ENCODE data around the gene ORAI2. TPM values are rescaled to one million over a fixed set of nuclear protein-coding genes. Genes with fewer than 3 reads are reported as not detected.

ORAI2 gene
- total and polyA plus RNA-seq, 10 of the 15 experiments (the other 5 are each of a cell fraction or from before 2014, with no cell fraction given): 5.8 to 111 (median 46.9) TPM

DNA sequence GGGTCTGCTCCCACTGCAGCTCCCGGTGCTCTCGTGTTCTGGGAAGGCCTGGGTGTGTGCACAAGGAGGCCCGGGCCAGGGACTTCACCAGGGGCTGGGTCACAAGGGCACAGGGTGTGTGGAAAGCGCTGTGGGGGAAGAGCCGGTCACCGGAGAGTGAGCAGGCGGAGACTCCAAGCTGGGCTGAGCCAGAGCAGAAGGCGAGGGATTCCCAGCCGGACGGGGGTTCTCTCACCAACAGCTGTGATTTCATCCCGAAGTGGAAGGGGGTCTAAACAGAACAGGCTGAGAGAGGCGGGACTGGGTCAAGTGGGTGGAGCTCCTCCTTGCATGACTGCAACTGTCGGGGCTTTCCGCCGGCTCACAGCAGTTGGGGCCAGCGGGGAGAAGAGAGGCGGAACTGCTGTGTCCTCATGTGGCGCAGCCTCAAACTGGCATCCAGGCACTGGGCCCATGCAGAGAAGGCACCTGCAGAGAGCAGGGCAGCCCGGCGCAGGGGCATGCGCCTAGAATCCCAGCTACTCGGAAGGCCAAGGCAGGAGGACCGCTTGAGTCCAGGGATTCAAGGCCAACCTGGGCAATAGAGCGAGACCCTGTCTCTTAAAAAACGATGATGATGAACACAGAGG is 7.6 kb upstream of the ORAI2 start (continued):
- TF ChIP-seq, protein P1, sequence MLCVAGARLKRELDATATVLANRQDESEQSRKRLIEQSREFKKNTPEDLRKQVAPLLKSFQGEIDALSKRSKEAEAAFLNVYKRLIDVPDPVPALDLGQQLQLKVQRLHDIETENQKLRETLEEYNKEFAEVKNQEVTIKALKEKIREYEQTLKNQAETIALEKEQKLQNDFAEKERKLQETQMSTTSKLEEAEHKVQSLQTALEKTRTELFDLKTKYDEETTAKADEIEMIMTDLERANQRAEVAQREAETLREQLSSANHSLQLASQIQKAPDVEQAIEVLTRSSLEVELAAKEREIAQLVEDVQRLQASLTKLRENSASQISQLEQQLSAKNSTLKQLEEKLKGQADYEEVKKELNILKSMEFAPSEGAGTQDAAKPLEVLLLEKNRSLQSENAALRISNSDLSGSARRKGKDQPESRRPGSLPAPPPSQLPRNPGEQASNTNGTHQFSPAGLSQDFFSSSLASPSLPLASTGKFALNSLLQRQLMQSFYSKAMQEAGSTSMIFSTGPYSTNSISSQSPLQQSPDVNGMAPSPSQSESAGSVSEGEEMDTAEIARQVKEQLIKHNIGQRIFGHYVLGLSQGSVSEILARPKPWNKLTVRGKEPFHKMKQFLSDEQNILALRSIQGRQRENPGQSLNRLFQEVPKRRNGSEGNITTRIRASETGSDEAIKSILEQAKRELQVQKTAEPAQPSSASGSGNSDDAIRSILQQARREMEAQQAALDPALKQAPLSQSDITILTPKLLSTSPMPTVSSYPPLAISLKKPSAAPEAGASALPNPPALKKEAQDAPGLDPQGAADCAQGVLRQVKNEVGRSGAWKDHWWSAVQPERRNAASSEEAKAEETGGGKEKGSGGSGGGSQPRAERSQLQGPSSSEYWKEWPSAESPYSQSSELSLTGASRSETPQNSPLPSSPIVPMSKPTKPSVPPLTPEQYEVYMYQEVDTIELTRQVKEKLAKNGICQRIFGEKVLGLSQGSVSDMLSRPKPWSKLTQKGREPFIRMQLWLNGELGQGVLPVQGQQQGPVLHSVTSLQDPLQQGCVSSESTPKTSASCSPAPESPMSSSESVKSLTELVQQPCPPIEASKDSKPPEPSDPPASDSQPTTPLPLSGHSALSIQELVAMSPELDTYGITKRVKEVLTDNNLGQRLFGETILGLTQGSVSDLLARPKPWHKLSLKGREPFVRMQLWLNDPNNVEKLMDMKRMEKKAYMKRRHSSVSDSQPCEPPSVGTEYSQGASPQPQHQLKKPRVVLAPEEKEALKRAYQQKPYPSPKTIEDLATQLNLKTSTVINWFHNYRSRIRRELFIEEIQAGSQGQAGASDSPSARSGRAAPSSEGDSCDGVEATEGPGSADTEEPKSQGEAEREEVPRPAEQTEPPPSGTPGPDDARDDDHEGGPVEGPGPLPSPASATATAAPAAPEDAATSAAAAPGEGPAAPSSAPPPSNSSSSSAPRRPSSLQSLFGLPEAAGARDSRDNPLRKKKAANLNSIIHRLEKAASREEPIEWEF (IDR thresholded peaks at IDR 0.05; ENCODE audit: insufficient replicate concordance, low read depth, low read length): no peak
- TF ChIP-seq MEF2A (IDR thresholded peaks at IDR 0.05; ENCODE audit: insufficient read depth, low read depth, low read length) (peak; percentile 62), SIN3A (IDR thresholded peaks at IDR 0.05; ENCODE audit: low read depth, low read length) (no peak), HDAC2 (IDR thresholded peaks at IDR 0.05) (no peak), EGR1 (IDR thresholded peaks at IDR 0.05; ENCODE audit: borderline replicate concordance in 1 of 2, low read depth in 2 of 2, low read length in 2 of 2) (no peak), HCFC1 (IDR thresholded peaks at IDR 0.05; ENCODE audit: low read length) (peak; percentile 14; the same call in 1 of the 2 replicates), TCF7 (IDR thresholded peaks at IDR 0.05; ENCODE audit: borderline replicate concordance) (no peak), ZBED1 (IDR thresholded peaks at IDR 0.05; ENCODE audit: borderline replicate concordance) (peak; percentile 58; the same call in 1 of the 2 replicates), NRF1 (conservative IDR thresholded peaks at IDR 0.05; ENCODE audit: low read depth, low read length) (no peak), POLR2A (IDR thresholded peaks at IDR 0.05; ENCODE audit: low read depth, low read length) (peak; percentile 91), JUND (IDR thresholded peaks at IDR 0.05; ENCODE audit: low read depth, low read length) (no peak)
- TF ChIP-seq, protein P2, sequence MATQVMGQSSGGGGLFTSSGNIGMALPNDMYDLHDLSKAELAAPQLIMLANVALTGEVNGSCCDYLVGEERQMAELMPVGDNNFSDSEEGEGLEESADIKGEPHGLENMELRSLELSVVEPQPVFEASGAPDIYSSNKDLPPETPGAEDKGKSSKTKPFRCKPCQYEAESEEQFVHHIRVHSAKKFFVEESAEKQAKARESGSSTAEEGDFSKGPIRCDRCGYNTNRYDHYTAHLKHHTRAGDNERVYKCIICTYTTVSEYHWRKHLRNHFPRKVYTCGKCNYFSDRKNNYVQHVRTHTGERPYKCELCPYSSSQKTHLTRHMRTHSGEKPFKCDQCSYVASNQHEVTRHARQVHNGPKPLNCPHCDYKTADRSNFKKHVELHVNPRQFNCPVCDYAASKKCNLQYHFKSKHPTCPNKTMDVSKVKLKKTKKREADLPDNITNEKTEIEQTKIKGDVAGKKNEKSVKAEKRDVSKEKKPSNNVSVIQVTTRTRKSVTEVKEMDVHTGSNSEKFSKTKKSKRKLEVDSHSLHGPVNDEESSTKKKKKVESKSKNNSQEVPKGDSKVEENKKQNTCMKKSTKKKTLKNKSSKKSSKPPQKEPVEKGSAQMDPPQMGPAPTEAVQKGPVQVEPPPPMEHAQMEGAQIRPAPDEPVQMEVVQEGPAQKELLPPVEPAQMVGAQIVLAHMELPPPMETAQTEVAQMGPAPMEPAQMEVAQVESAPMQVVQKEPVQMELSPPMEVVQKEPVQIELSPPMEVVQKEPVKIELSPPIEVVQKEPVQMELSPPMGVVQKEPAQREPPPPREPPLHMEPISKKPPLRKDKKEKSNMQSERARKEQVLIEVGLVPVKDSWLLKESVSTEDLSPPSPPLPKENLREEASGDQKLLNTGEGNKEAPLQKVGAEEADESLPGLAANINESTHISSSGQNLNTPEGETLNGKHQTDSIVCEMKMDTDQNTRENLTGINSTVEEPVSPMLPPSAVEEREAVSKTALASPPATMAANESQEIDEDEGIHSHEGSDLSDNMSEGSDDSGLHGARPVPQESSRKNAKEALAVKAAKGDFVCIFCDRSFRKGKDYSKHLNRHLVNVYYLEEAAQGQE (IDR thresholded peaks at IDR 0.05; ENCODE audit: low read depth, low read length): 0 out of 2 replicates have a peak, but pooled peaks have one; percentile 15
- TF ChIP-seq, protein P3, sequence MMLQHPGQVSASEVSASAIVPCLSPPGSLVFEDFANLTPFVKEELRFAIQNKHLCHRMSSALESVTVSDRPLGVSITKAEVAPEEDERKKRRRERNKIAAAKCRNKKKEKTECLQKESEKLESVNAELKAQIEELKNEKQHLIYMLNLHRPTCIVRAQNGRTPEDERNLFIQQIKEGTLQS (IDR thresholded peaks at IDR 0.05; ENCODE audit: borderline replicate concordance, extremely low read depth, low read depth, low read length): no peak
- TF ChIP-seq, protein P4, sequence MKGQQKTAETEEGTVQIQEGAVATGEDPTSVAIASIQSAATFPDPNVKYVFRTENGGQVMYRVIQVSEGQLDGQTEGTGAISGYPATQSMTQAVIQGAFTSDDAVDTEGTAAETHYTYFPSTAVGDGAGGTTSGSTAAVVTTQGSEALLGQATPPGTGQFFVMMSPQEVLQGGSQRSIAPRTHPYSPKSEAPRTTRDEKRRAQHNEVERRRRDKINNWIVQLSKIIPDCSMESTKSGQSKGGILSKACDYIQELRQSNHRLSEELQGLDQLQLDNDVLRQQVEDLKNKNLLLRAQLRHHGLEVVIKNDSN (IDR thresholded peaks at IDR 0.05; ENCODE audit: borderline replicate concordance, extremely low read length, insufficient read depth, low read depth, low read length): no peak
- TF ChIP-seq, protein P5, sequence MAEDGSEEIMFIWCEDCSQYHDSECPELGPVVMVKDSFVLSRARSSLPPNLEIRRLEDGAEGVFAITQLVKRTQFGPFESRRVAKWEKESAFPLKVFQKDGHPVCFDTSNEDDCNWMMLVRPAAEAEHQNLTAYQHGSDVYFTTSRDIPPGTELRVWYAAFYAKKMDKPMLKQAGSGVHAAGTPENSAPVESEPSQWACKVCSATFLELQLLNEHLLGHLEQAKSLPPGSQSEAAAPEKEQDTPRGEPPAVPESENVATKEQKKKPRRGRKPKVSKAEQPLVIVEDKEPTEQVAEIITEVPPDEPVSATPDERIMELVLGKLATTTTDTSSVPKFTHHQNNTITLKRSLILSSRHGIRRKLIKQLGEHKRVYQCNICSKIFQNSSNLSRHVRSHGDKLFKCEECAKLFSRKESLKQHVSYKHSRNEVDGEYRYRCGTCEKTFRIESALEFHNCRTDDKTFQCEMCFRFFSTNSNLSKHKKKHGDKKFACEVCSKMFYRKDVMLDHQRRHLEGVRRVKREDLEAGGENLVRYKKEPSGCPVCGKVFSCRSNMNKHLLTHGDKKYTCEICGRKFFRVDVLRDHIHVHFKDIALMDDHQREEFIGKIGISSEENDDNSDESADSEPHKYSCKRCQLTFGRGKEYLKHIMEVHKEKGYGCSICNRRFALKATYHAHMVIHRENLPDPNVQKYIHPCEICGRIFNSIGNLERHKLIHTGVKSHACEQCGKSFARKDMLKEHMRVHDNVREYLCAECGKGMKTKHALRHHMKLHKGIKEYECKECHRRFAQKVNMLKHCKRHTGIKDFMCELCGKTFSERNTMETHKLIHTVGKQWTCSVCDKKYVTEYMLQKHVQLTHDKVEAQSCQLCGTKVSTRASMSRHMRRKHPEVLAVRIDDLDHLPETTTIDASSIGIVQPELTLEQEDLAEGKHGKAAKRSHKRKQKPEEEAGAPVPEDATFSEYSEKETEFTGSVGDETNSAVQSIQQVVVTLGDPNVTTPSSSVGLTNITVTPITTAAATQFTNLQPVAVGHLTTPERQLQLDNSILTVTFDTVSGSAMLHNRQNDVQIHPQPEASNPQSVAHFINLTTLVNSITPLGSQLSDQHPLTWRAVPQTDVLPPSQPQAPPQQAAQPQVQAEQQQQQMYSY (CRISPR knock-in tag; IDR thresholded peaks at IDR 0.05): peak; percentile 66; the same call in 1 of the 2 replicates

All from GM12878 (cell line).